HL-60/S4 (cell line): ENCODE data around the gene URM1.
"Not testable (repeated sequence)": the region's sequence is repeated elsewhere in the genome, so short reads cannot be mapped to it uniquely, and the experiment has no call there.

Experiments used
- in situ Hi-C: fragments of 300-500 bp; cut with MboI; formaldehyde crosslinking; loops from 2 replicates; pipeline ENCODE4 v1.14.3; 2022; ENCODE audit warnings: low sequenced_read_pairs

URM1 gene

DNA sequence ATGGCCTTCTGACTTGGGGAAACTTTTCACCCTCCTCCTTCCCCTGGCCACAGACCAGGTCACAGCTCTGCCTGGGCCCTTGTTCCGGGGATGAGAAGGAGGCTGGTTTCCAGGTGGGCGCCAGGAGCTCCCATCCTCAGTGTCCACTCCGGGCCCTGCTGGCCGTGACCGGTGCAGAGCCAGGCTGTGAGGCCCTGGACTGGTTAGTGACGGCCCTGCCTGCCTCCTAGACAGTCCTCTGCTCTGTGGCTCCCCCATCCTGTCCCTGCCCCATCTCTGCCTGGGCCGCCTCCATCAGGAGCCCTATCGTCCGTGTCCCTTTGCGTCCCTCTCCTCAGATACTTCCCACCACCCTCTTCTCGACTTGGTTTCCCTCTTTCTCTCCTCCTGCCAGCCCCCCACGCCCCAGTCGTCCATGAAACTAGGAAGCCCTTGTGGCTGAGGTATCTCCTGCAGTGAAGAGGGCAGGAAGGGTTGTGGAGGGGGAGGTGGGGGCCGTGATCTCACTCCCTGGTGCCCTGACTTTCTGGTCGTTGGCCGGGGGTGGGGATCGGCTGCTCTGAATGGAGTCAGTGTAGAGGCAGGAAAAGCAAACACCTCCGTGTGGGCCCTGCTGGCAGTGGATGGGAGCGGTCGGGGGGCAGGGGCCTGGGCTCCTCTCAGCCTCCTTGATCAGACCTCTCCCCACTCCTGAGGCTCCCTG is 34.1 kb downstream of the URM1 start:
- in situ Hi-C loops: no loop called here

DNA sequence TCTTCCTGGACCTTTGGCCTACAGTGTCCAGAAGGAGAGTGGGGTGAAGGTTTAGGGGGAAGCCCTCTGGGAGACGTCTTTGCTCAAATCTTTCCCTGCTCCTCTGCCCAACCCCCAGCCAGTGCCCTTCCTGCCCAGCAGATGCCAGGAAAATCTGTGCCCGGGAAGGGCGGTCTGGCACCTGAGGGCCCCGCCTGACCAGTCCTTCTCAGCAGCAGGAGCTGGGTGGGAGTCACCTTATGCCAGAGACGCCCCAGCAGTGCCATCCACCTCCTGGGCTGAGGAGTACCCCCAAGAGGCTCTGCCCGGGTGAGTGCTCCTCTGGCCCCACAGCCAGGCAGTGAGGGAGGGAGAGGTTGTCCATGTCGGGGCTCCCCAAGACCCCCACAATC is 34.6 kb downstream of the URM1 start:
- in situ Hi-C loops: no loop called here

DNA sequence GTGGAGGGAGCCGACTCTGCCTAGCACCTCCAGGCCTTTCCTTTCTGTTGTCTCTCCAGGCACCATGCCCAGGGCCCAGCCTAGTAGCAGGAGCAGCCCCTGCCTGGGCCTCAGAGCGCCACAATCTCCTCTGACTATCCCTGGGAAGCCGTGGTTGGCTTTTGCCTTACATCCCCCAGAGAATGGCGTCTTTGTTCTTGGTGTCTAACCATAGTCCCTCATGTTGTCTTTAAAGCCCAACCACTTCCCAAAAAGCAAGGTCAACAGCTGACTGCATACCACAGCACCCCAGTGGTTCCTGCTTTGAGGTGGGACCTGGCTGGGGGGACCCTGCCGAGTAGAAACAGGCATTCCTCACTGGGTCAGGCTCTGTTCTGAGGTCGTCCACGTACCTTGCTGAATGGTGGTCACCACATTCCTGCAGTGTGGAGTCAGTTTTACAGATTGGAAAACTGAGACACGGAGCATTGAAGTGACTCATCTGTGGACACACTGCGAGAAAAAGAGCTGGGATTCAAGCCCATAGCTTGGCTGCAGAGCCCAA is 35.7 kb downstream of the URM1 start:
- in situ Hi-C loops: no loop called here

DNA sequence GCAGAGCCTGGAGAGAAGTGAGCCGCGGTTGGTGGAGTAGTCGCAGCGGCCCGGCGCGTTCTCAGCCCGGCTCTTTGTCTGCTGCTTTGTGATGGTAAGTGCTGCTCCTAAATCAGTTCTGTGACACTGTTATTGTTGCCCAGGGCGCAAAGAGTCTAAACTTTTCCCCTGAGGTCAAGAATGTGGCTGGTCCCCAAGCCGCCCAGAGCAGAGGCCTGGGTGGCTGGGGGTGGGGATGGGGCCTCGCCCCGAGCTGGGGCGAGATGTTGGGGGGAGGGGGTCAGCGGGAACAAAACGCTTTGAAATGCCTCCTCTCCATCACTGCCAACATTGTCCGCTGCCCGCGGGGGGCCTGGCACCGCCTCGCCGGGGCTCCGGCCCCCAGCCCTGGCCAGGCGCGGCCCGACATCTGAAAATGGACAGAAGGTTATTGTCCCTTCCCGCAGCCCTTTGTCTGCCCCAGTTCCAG is 37.8 kb downstream of the URM1 start:
- in situ Hi-C loops: no loop called here

DNA sequence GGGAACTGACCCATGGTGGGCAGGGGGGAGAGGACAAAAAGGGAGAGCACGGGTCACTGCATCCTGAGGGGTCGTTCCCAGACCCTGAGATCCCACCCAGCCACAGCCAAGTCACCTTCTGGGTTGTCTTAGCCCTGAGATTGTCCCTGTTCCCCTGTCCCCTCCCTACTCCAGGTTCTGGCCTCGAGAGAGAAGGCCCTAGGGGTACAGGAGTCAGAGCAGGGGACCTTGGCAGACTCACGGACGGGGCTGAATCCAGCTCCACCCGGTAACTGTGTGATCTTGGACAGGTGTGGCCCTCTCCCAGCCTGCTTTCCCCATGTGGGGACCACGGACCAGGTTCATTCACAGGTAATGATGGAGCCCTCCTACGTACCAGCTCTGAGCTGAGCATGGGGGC is 38.3 kb downstream of the URM1 start:
- in situ Hi-C loops: no loop called here

DNA sequence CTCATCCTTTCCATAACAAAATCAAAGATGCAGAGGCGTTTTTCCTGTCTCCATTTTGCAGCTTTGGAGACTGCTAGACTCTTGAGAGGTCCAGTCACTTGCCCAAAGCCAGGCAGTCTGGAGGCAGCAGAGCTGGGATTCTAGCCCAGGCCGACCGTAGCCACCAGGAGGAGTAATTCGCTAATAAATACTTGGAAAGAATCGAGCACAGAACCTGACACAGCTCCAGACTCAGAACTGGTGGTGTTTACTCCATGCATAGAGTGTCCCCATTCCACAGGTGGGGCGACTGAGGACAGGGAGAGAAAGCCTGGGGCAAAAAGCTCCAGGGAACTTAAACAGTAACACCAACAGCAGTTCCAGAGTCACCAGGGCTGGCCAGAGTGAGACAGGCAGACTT is 38.8 kb downstream of the URM1 start:
- in situ Hi-C loops: no loop called here

DNA sequence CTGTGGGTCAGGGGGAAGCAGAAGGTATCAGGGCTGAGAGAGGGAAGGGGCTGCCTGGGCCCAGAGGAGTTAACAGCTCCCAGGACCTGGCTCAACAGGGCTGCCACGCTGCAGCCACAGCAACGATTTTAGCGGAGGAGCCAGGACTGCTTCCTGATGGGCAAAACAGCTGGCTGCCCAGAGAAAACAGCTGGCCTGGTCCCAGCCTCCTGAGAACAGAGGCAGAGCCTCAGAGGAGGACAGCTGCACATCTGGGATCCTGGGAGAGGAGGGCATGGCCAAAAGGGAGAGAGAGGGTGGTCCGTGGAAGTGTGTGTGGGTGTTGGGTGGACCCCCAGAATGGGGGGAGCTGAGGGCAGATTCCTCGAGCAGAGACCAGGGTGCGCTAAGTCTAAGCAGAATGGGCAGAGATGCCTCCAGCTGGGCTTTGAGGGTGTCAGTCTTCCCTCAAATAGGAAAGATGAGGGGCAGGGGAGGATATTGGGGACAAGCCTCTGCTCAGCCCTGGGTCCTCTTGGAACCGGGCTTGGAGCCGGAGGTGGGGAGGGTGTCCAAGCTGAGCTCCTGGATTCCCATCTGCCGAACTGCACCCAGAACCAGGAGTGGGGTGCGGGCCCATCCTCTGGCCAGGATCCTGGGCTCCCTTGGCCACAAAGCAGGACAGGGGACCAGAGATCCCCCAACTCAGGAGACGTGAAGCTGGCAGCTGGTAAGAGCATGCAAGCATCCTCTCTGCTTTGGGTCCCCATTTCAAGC is 40.4 kb downstream of the URM1 start:
- in situ Hi-C loops: no loop called here

DNA sequence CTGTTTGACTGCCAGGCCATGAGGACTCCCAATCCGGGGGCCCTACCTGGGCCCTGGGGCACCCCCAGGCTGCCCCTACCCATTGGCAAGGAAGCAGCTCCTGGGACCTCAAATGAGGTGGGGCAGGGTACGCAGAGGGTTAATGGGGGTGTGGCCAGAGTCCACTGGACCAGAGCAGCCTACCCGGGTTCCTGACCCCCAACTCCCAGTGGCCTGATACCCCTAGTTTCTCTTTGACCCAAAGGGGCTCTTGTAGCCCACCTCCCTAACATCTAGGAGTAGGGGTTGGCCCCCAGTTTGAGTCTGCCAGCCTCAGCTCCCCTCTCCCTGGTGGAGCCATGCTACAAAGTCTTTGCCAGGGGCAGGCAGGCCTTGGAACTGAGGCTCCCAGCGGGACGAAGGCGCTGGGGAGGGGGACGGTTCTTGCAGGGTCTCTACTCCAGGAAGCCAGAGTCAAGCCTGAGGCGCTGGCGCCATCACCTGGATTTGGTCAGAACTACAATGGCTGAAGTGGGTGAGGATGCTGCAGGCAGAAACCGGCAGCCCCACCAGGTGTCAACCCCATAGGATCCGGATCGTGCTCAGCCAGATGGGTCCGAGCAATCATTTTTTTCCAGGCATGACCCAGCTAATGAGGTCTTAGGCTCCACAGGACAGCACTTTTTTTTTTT is 41.1 kb downstream of the URM1 start:
- in situ Hi-C loops: no loop called here

DNA sequence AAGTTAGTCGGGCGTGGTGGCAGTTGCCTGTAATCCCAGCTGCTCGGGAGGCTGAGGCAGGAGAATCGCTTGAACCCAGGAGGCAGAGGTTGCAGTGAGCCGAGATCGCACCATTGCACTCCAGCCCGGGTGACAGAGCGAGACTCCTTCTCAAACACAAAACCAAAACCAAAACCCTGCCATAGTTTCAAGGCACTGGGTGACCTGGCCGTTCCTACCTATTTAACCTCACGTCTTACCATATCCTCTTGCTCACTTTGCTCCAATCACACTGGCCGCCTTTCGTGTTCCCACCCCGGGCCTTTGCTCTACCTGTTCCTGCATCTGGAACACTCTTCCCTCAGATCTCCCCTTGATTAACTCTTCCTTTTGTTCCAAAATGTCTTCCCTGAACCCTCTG is 42.6 kb downstream of the URM1 start:
- in situ Hi-C loops: not testable (repeated sequence)

DNA sequence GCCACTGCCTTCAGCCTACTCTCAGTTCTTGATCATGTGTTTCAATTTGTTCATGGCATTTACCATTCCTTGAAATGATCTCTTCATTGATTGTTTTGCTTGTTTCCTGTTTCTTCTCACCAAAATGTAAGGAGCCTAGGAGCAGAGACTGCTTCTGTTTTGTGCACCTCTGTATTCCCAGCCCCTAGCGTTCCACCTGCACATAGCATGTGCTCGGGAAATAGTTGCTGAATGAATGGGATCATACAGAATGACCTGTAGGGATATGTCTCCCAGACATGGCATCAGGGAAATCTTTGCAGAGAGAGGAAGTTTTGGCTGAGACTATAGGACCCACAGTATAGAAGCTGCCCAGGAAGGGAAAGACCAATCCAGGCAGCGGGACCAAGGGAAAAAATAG is 43.3 kb downstream of the URM1 start:
- in situ Hi-C loops: no loop called here

DNA sequence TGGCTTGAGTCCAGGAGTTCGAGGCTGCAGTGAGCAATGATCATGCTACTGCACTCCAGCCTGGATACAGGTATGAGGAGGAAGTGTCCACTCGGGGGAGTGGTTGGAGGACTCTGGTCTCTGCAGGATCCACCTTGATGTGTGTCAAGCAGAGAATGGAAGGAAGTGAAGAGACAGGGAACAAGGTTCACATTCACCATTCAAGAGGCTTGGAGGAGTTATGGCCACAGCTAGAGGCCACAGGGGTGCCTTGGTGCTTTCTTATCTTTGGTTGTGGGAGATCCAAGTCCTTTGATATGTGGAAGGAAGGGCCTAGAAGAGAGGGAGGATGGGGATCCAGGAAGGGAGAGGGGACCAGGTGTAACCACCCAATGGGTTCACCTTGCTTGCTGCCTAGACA is 44.1 kb downstream of the URM1 start:
- in situ Hi-C loops: no loop called here

DNA sequence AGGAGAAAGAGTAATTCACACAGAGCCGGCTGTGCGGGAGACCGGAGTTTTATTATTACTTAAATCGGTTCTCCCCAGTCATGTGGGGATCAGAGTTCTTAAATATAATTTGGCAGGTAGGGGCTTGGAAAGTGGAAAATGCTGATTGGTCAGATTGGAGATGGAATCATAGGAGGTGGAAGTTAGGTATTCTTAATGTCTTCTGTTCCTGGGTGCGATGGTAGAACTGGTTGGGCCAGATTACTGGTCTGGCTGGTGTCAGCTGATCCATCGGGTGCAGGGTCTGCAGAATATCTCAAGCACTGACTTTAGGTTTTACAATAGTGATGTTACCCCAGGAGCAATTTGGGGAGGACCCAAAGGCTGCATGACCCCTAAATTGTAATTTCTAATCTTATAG is 44.8 kb downstream of the URM1 start:
- in situ Hi-C loops: no loop called here

DNA sequence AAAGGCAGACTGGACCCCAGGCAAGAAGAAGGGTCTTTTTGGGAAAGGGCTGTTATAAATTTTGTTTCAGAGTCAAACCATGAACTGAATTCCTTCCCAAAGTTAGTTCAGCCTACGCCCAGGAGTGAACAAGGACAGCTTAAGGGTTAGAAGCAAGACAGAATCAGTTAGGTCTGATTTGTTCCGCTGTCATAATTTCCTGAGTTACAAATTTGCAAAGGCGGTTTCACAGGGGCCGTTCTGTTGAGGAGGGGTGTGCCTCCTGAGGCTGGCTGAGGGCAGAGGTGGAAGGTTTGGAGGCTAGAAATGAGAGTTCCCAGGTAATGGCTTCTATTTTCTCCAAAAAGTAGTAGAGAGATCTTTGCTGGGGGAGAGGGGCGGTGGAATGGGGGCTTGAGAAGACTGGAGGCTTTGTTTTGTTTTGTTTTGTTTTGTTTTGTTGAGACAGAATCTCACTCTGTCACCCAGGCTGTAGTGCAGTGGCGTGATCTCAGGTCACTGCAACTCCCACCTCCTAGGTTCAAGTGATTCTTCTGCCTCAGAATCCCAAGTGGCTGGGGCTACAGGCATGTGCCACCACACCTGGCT is 45.4 kb downstream of the URM1 start:
- in situ Hi-C loops: no loop called here

DNA sequence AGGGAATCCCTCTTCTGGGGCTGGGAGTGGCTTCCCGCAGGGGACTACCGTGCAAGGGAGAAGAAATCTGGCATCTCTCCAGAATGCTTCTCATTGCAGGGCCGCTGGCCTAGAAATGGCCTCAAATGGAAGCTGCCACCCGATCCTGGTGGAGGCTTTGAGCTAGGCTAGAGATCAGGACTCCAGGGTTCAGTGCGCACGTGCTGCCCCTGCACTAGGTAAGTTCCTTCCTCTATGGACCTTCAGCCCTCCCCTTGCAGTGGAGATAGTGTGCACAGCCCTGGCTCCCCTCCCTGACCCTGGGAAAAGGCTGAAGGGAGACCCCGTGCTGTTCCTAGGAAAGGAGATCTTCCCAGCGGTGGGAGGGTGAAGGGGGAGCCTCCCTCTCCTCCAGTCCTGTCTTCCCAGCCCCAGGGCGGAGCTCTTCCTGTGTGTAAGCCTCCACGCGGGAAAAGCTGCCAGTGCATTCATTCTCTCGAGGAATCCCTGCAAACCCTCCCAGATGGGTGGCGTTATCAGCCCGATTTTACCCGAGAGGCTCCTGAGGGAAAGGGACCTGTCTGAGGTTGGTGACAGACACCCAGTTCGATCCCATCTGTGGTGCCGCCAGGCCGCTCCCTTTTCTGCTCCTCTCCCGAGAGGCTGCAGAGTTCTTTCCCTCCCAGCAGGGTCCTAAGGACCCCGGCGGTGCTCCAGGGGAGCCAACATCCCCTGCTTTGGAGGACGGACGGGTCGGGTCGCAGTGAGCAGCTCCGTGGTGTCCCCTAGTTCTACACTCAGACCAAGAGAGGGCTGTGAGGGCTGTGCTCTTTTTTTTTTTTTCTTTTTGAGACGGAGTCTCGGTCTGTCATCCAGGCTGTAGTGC is 48.1 kb downstream of the URM1 start:
- in situ Hi-C loops: no loop called here

DNA sequence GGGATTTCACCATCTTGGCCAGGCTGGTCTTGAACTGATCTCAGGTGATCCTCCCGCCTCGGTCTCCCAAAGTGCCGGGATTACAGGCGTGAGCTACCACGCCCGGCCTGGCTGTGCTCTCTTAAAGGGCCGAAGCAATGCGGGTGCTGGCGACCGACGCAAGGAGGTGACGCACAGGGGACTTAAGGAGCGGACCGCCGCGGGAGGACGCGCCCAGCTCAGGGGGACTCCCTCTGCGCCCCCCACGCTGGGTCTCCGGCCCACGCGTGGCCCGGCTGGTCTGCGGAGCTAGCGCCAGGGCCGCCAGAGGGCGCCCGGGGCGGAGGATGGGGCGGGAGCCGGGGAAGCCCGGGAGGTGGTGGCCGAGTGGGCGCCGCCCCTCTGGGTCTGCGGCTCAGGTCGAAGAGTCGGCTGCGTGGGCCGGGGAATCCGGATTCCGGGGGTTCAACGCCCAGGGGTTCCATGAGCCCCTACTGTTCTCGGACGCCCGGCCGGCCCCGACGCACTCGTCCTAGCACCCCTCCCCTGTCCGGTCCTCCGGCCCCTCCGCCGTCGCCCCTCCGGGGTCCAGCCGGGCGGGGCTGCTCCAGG is 49.0 kb downstream of the URM1 start:
- in situ Hi-C loops: no loop called here

DNA sequence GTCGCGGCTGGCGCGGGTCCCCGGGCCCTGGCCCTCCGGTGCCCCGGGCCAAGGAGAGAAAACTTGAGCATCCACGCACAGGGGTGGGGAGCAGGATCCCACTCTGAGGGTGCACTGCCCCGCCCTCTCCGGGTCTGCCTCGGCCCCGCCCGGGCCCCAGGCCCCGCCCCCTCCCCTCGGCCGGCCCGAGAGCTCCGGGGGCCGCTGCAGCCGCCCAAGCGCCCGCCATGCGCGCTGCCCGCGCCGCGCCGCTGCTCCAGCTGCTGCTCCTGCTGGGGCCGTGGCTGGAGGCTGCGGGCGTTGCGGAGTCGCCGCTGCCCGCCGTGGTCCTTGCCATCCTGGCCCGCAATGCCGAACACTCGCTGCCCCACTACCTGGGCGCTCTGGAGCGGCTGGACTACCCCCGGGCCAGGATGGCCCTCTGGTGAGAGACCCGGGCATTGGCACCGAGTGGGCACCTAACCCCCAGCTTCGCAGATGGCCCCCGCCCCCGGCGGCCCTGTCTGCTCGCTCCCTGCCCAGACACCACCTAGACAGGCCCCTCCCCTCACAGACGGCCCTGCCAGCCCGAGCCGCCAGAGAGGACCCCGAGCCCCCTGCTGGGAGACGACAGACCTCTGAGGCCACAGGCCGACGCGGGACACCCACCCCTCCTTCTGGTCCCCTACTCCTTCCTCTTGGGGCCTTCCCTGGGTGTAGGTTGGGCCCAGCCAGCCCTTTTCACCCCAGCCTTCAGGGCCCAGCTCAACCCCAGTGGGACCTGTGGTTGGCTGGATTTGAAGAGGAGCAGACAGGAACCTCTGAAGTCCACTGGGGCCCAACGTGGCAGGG is 49.7 kb downstream of the URM1 start, which contains the start of gene CERCAM:
CERCAM (plus strand) TSS at position 207 of the 831 bp plus-strand sequence; CDS start at position 228, 21 bp downstream.
- in situ Hi-C loops: no loop called here

DNA sequence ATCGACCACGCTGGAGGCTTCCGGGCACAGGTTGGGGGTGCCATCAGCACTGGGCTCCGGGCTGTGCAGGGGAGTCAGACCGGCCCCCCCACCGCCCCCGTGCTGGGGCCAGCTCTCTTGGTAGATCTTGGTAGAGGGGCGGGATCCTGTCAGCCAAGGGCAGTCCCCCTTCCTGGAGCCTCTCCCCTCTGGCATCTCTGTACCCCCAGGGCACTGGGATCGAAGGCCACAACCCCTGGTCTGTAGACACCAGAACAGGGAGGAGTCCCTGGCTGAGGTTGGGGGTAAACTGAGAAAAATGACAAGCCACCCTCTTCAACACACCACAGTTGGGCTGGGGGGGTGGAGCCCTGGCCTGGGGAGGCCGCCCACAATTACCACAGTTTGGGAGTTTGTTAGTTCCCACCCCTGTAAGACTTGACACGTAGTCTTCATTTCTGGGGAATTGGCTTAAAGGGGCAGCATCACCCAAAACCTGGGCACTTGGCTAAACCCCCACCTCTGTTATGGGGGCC is 50.4 kb downstream of the URM1 start:
- in situ Hi-C loops: no loop called here

DNA sequence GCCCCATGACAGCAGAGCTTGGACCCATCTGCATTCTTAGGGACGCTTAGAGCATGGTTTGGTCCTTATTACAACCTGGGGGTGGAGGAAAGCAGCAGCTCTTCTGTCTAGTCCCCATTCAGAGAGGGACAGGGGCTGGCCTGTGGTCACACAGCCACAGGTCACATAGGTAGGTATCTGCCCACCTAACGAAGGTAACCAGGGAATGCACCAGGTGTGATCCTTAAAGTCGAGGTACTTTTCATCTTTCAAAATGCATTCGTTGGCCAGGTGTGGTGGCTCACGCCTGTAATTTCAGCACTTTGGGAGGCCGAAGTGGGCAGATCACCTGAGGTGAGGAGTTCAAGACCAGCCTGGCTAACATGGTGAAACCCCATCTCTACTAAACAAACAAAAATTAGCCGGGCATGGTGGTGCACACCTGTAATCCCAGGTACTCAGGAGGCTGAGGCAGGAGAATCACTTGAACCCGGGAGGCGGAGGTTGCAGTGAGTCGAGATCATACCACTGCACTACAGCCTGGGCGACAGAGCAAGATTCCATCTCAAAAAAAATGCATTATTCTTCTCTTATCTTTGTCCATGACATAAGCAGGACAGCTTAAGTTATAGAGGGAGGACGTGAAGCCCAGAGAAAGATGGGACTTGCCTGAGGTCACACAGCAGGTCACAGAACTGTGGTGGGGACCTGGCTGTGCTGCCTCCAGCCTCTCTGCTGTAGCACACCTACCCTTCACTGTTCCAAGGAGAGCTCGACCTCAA is 51.0 kb downstream of the URM1 start:
- in situ Hi-C loops: not testable (repeated sequence)
